Body of pancreas (tissue), 4 donors: Measurements from ENCODE around the gene AMBRA1. TPM values are rescaled to one million over a fixed set of nuclear protein-coding genes. Genes with fewer than 3 reads are reported as not detected.

Experiments
- ATAC-seq: fragments of 150-250 bp; one replicate; pipeline ENCODE4 v1.9.1; 2016
- DNase-seq, 4 donors: peaks; one replicate each; pipeline ENCODE4 v3.0.0-alpha.2; 2019
- H3K27ac ChIP-seq, 4 donors: fragments of 200-600 bp; sonication (generic); 1 replicate in 3 of 4; 2 replicates in 1 of 4; pipeline versions ENCODE4 v1.5.1 to v1.6.1; 2016 to 2019; ENCODE audit warnings: mild to moderate bottlenecking in 1 of 4, mixed read lengths in 1 of 4, moderate library complexity in 1 of 4
- H3K27me3 ChIP-seq, 2 donors: fragments of 200-600 bp; sonication (generic); one replicate each; pipeline ENCODE4 v1.6.0; 2016; ENCODE audit warnings: mild to moderate bottlenecking in 1 of 2
- H3K36me3 ChIP-seq, 2 donors: fragments of 200-600 bp; sonication (generic); replicated peaks in 1 of 2; 2 replicates each; pipeline ENCODE4 v1.5.1; 2016; ENCODE audit warnings: low read depth in 2 of 2; ENCODE audit not compliant: insufficient read depth in 1 of 2
- H3K4me1 ChIP-seq: fragments of 200-600 bp; sonication (generic); one replicate; pipeline ENCODE4 v1.6.0; 2016
- H3K4me3 ChIP-seq, 2 donors: fragments of 200-600 bp; sonication (generic); 1 replicate in 1 of 2; 2 replicates in 1 of 2; pipeline ENCODE4 v1.5.1; 2016 to 2019
- H3K9me3 ChIP-seq, 3 donors: fragments of 200-600 bp; sonication (generic); 1 replicate in 2 of 3; 2 replicates in 1 of 3; pipeline ENCODE4 v1.5.1; 2016
- POLR2A ChIP-seq, 3 donors: fragments of 450-650 bp; IDR thresholded peaks; one replicate each; pipeline ENCODE4 v1.6.1; 2016; ENCODE audit warnings: antibody characterized with exemption in 3 of 3, mild to moderate bottlenecking in 2 of 3
- WGBS, 2 donors: methylation state at CpG; one replicate each; pipeline ENCODE4 v1.1.5; 2017; 5-methylcytosine and 5-hydroxymethylcytosine counted together
- intact Hi-C: fragments of 100-400 bp; cut with DNase I; formaldehyde crosslinking; loops from one replicate; pipeline ENCODE4 v1.15.1; 2023
- total RNA-seq, 2 donors: library from RNA; depleted of rRNA; stranded (reverse); fragments of >200 nt; gene quantifications; one replicate each; pipeline ENCODE4 v1.1.0, GENCODE V29; 2016
- TF ChIP-seq, protein P1 (sequence below), 7 experiments: fragments of 450-650 bp in 4 of 7; fragments of 200-600 bp in 3 of 7; sonication (generic) in 3 of 7; IDR thresholded peaks; one replicate each; pipeline ENCODE4 v1.5.1; 2016 to 2019; ENCODE audit warnings: antibody characterized with exemption in 7 of 7

AMBRA1 gene
- total RNA-seq, 2 donors from 2014 or later: 17.6 to 43.2 TPM

DNA sequence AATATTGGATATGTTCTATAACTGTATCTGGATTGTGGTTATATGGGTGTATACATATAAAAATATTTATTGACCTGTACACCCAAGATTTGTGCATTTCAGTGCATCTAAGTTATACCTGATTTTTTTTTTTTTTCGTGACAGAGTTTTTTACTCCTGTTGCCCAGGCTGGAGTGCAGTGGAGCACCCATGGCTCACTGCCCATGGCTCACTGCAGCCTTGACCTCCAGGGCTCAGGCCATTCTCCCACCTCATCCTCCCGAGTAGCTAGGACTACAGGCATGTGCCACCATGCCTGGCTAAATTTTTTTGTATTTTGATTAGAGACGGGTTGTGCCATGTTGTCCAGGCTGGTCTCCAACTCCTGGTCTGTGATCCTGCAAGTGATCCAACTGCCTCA, 47.8 kb upstream of the AMBRA1 start:
- no peak for ATAC-seq
- Histone ChIP-seq H3K4me3 (no peak overlapping the region), H3K27ac (no peak overlapping the region), H3K36me3 (peaks cover 0 to 17% of the 10 kb centered on the region in 2 donors), H3K27me3 (no peaks in the 10 kb centered on the region), H3K4me1 (peaks cover 5% of the 10 kb centered on the region), H3K9me3 (no peaks in the 10 kb centered on the region)
- intact Hi-C loops: no loop called here
- TF ChIP-seq, protein P1, sequence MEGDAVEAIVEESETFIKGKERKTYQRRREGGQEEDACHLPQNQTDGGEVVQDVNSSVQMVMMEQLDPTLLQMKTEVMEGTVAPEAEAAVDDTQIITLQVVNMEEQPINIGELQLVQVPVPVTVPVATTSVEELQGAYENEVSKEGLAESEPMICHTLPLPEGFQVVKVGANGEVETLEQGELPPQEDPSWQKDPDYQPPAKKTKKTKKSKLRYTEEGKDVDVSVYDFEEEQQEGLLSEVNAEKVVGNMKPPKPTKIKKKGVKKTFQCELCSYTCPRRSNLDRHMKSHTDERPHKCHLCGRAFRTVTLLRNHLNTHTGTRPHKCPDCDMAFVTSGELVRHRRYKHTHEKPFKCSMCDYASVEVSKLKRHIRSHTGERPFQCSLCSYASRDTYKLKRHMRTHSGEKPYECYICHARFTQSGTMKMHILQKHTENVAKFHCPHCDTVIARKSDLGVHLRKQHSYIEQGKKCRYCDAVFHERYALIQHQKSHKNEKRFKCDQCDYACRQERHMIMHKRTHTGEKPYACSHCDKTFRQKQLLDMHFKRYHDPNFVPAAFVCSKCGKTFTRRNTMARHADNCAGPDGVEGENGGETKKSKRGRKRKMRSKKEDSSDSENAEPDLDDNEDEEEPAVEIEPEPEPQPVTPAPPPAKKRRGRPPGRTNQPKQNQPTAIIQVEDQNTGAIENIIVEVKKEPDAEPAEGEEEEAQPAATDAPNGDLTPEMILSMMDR (IDR thresholded peaks at IDR 0.05): no peak
- no peak for TF ChIP-seq POLR2A (IDR thresholded peaks at IDR 0.05)
- 80 to 81% methylated on average over 3 of the region's 3 CpGs for WGBS, 2 donors
- no peak for DNase-seq

DNA sequence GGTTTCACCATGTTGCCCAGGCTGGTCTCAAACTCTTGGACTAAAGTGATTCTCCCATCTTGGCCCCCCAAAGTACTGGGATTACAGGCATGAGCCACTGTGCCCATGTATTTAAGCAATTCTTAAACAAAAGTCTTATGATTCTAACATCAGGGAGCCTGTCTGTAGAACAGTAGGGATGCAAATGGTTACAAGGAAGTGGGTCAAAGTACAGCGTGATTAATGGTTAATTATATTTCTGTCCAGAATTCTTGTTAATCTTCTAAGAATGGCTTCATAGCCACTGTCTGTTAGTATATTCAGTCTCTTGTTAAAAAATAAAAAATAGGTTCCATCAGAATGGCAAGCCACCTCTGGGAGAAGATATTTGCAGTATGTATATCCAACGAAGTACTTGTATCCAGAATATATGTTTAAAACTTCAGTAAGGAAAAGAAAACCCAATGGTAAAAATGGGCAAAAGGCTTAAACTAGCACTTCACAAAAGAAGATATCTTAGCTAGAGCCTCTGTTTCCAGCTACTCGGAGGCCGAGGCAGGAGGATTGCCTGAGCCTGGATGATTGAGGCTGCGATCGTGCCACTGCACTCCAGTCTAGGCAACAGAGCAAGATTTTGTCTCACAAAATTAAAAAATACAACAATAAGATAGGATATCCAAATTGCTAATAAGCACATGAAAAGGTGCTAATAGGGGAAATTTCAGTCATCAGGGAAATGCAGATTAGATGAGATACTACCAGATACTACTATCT, 46.4 kb upstream of the AMBRA1 start:
- H3K36me3 ChIP-seq: peaks cover 0 to 11% of the 10 kb centered on the region in 2 donors
- 79 to 90% methylated on average over 6 of the region's 6 CpGs for WGBS, 2 donors
- no peak overlapping the region for H3K4me3 ChIP-seq
- H3K4me1 ChIP-seq: peaks cover 5% of the 10 kb centered on the region
- no peak for DNase-seq
- TF ChIP-seq, protein P1 (IDR thresholded peaks at IDR 0.05): no peak
- TF ChIP-seq POLR2A (IDR thresholded peaks at IDR 0.05): no peak
- ATAC-seq: no peak
- peak overlapping the region in 1 of 4 donors; percentile 47 for H3K27ac ChIP-seq
- intact Hi-C loops: no loop called here
- H3K9me3 ChIP-seq: no peaks in the 10 kb centered on the region
- H3K27me3 ChIP-seq: no peaks in the 10 kb centered on the region

DNA sequence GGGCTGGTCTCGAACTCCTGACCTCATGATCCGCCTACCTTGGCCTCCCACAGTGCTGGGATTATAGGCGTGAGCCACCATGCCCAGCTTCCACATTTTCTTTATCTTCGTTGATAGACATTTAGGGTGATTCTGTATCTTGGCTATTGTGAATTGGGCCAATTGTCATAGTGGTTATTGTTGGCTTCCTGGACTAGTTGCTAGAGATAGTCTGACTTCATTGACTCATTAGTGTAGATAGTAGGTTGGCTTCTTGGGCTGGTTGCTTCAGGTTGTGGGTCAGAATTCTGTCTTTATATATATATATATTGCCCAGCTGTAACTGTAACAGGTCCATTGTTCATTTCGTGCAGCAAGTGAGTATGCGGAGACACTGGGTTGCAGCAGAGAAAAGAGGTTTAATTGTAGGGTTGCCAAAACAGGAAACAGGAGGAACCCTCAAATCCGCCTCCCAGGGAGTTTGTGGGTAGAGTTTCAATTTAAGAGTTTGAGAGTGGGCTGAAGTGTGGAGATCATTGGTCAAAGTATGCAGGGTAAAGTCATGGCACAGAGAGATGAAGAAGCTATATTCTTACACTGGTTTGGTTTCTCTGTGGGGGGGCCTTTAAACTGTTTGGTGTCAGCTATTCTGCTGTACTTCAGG, 45.5 kb upstream of the AMBRA1 start:
- 84 to 97% methylated on average over 7 of the region's 7 CpGs for WGBS, 2 donors
- peak overlapping the region in 1 of 4 donors; percentile 47 for H3K27ac ChIP-seq
- H3K36me3 ChIP-seq: peaks cover 0 to 8% of the 10 kb centered on the region in 2 donors
- no peak for TF ChIP-seq POLR2A (IDR thresholded peaks at IDR 0.05)
- TF ChIP-seq, protein P1 (IDR thresholded peaks at IDR 0.05): no peak
- no peak for DNase-seq
- no peaks in the 10 kb centered on the region for H3K9me3 ChIP-seq
- ATAC-seq: no peak
- H3K4me3 ChIP-seq: no peak overlapping the region
- peaks cover 5% of the 10 kb centered on the region for H3K4me1 ChIP-seq
- intact Hi-C loops: no loop called here
- H3K27me3 ChIP-seq: no peaks in the 10 kb centered on the region

DNA sequence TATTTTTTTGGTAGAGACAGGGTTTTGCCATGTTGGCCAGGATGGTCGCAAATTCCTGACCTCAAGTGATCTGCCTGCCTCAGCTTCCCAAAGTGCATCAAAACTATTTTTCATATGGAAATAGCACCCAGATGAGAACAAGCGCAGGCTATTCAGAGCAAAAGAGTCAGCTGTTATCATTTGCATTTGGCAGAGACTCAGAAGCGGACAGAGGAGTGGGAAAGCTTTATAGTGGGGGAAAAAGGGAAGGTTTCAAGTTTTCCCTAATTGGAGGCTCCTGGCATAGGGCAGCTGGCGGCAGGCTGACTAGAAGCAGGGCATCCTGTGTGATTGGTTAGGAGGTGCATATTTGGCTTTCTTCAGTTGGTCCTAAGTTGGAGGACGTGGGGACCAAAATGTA, 43.7 kb upstream of the AMBRA1 start:
- Histone ChIP-seq H3K4me3 (no peak overlapping the region), H3K27me3 (no peaks in the 10 kb centered on the region), H3K9me3 (no peaks in the 10 kb centered on the region), H3K4me1 (peaks cover 5% of the 10 kb centered on the region), H3K36me3 (peaks cover 0 to 6% of the 10 kb centered on the region in 2 donors), H3K27ac (no peak overlapping the region)
- DNase-seq (no peak), ATAC-seq (no peak)
- no peak for TF ChIP-seq POLR2A (IDR thresholded peaks at IDR 0.05)
- TF ChIP-seq, protein P1 (IDR thresholded peaks at IDR 0.05): no peak
- intact Hi-C loops: no loop called here
- 88 to 92% methylated on average over 5 of the region's 5 CpGs for WGBS, 2 donors
